DMS53 (cell line): ENCODE data around the gene SUFU.
"Not testable (repeated sequence)": the region's sequence is repeated elsewhere in the genome, so short reads cannot be mapped to it uniquely, and the experiment has no call there.

Source experiments
- DNase-seq: peaks from one replicate; lab custom pipeline; 2025; lab: John Stamatoyannopoulos, UW

Gene SUFU

DNA sequence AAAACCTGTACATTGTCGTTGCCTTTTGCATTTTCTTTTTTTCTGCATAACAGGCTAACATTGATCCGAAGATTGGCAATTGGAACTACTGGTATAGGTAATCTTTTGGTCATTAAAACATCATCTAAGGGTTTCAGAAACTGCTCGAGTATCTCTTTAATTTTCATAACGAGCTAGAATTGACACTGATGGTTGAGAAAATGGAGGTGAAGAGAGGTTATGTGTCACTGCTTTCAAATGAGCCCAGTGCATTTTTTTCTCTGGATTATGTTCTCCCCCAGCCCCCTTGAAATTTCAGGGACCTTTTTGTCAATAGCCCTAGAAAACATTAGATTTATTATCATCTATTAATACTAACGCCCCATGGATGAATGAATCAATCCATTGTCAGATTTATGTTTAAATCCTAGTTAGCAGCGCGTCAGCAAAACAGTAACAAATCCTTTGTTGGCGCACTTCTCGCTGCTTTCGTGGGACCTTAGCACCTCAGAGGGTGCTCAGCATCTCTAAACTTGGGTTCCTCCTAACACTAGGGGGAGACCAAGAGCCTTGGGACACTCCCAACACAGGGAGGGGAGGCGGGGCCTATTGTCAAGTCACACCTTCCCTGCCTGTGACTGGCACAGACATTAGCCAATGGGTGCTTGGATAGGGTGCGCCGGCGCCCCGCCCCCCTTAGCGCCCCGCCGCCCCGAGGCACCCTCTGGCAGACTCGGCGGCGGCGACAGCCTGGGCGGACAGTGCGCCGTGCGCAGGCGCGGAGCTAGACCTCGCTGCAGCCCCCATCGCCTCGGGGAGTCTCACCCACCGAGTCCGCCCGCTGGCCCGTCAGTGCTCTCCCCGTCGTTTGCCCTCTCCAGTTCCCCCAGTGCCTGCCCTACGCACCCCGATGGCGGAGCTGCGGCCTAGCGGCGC is at the start of gene SUFU:
TSS of gene SUFU (plus strand) at position 709 of the 915 bp plus-strand sequence. CDS start at position 890, 181 bp downstream.
- peak; percentile 100 for DNase-seq

DNA sequence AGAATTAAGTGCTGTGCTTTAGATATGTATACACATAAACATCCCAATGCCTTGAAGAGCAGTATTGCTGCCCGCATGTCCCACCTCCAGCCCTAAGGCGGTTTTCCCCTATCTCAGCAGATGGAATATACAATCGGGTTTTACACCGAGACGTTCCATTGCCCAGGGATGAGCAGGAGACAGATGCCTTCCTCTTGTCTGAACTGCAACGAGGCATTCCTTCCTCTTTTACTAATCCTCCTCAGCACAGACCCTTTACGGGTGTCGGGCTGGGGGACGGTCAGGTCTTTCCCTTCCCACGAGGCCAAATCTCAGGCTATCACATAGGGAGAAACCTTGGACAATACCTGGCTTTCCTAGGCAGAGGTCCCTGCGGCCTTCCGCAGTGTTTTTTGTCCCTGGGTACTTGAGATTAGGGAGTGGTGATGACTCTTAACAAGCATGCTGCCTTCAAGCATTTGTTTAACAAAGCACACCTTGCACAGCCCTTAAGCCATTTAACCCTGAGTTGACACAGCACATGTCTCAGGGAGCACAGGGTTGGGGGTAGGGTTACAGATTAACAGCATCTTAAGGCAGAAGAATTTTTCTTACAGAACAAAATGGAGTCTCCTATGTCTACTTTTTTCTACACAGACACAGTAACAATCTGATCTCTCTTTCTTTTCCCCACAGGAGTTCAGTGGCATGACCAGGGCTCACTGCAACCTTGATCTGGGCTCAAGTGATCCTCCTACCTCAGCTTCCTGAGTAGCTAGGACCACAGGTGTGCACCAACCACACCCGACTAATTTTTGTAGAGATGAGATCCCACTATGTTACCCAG is 48.9 kb upstream of the SUFU start:
- not testable (repeated sequence) for DNase-seq

DNA sequence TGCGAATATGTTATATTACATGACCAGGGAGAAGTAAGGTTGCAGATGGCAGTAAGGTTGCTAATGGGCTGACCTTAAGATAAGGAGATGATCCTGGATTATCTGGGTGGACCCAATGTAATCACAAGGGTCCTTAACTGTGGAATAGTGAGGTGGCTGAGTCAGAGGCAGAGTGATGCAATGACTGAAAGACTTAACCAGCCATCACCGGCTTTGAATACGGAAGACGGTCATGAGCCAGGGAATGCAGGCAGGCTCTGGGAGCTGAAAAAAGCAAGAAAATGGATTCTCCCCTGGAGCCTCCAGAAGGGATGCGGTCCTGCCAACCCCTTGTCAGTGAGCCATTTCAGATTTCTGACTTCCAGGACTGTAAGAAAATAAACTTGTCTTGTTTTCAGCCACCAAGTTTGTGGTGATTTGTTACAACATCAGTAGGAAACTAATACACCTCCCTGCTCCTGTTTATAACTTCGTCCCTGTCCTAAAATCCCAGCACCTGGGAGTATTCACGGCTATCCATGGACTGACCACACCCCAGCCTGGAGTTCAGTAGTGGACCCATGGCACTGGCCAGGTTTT is 47.8 kb upstream of the SUFU start:
- peak; percentile 37 for DNase-seq

DNA sequence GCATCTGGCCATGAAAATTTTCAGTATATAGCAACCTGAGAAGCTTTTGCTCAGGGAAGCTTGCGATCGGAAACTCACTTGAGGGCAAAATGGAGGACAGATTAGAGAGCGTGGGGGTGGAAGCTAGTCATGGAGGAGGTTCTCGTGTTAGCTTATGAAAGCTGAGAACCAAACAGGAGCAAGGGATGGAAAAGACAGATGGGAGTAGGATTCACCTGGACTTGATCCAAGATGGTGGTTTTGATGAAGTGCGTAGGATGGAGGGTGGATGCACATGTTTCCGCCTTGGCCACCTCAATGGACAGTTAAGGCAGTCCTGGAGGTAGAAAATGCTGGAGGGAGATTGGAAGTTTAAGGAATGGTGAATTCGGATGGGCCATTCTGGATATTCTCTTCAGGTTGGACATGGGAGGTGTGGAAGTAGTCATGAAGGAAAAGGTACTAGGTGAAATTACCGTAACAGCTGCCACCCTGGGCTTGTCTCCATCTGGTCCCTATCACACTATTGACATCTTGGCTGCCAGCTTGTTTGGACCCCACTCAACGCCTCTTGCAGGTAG is 46.1 kb upstream of the SUFU start:
- DNase-seq = no peak

DNA sequence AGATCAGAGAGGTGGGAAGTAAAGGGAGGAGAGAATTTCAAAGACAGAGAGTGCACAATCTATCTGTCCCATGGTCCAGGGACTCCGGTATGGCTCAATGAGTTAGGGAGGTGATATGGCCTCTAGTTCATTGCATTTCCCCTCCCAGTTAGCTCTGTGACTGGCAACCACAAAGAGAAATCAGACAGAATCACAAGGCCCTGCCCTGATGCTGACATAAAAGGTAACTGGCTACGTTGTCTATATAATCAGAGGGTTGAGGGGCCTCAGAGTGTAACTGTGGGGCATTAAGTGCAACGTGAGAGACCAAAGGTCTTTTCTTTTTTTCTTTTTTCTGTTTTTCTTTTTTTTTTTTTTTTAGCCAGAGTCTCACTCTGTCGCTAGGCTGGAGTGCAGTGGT is 45.1 kb upstream of the SUFU start:
- no peak for DNase-seq

DNA sequence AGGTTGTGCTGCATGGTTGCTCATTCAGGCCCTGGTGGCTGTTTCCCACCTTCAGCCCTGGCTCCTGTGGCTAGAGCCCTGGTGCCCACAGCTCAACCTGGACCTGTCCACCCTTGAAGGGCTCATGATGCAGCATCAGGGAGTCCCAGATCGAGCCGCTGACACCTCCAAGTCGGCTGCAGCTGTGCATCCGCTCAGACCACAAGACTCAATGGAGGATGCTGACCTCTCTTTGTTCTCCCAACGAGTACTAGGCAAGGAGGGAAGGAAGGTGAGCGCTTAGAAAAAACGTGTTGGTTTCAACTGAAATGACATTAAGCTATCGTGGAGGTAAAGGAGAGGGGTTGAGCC is 43.0 kb upstream of the SUFU start:
- peak; percentile 81 for DNase-seq

DNA sequence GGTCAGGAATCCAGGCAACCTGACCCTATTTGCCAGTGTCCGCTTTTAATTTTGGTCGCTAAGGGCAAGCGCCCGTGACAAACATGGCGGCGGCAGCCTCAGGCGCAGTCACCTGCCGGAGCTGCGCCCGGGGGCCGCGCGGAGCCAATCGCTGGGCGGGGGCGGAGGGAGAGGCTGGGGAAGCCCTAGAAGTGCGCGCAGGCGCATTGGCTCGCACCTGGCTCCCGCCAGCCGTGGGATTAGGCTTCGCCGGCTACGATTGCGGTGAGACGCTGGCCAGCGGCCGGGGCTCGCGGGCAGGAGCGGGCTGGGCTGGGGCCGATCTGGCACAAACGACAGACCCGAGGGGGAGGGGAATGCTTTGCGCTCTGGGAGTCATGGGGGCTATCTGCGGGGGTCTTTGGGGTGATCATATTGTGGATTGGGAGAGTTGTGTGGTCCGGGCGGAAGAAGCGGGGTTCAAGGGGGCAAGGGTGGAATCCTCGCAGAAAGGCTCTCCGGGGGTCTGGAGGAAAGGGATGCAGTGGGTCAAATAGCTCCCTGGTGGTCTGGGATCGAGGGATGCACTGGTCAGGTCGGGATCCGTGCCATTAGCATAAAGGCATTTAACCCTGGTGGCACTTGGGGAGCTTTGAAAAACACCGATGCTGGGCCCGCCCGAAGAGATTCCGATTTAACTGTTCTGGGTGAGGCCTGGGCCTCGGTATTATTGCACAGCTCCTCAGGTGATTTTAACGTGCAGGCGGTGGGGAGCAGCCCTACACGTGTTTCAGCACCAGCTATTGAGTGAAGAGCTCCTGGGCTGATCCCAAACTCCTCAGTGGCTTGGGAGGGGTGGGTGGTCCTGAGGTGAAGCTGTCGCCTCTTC is 42.4 kb upstream of the SUFU start:
- DNase-seq = peak; percentile 97

DNA sequence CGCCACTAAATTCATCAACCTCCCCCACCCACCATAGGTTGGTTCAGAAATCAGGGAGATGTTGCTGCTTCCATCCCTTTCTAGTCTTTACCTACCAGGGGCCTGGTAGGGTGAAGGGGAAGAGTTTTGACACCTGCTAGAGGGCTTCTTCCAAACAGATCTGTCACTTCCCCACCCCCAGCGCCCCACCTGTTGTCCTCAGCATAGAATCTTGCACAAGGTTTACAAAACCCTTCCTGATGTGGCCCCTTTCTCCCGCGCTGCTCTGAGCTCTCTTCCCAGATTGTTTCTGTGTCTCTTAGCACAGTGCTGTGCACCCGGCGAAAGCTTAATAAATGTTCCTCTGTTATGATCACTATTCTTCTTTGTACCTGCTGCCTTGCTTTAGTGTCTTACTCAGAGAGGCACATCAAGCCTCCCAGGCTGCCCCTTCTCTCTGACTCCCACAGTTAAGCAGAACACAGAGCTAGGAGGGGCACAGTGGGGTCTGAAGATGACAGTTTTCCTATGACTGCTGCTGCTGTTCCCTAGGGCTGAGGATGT is 41.2 kb upstream of the SUFU start:
- DNase-seq = no peak

DNA sequence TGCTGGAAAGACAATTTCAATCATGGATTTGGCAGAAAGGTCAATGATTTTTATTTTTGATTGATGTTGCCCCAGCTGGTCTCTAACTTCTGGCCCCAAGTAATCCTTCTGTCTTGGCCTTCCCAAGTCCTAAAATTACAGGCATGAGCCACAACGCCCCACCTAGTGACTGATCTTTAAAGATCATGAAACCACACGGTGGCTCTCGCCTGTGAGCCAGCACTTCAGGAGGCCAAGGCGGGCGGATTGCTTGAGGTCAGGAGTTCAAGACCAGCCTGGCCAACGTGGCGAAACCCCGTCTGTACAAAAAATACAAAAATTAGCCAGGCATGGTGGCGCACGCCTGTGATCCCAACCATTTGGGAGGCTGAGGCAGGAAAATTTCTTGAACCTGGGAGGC is 39.8 kb upstream of the SUFU start:
- no peak for DNase-seq

DNA sequence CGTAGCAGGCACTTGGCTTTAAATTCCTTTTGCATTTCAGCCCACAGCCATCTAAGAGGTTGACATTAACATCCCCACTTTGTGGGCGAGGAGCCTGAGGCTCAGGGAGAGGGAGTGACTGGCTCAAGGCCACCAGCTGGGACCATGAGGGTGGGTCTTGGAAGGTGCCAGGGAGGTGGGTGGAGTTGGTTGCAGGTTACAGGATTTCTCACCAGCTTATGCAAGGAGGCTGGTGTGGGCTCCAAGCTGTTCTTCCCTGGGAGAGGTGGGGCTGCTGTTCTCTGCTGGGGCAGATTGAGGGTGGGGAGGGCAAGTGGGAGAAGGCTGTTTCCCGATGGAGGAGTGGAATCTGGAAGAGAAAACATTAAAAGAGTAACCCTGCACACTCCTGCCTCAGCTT is 38.3 kb upstream of the SUFU start:
- DNase-seq = no peak

DNA sequence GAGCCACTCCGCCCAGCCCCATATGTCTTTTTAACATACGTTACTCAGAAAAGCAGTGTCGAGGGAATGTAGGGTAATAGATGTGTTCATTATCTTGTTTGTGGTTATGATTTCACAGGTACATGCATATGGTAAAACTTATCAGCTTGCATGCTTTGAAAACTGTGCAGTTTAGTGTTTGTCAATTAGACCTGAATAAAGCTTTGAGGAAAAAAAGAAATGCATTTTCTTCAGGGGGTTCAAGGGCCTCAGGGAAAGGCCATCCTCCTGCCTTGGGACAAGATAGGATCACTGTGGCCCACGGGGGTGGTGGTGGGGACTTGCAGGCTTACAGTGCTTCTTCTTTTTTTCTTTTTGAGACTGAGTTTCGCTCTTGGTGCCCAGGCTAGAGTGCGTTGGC is 36.5 kb upstream of the SUFU start:
- DNase-seq = no peak

DNA sequence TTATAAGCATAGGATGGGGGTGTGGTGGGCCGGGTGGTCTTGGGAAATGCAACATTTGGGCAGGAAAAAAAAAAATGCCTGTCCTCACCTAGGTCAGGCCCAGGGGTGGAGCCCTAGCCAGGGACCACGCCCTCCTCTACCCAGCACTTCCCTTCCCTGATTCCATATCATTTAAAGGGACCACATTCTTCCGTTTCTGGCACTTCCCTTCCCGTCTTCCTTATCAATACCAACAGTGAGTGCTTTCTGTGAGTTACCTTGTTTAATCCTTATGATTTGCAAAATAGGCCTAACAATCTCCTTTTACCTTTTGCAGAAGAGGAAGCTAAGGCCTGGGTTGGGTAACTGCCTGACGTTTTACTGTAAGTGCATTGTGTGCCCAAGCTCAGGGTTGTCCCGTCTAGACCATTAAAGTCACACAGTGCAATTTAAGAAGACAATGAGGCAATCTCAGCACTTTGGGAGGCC is 35.8 kb upstream of the SUFU start:
- DNase-seq = no peak

DNA sequence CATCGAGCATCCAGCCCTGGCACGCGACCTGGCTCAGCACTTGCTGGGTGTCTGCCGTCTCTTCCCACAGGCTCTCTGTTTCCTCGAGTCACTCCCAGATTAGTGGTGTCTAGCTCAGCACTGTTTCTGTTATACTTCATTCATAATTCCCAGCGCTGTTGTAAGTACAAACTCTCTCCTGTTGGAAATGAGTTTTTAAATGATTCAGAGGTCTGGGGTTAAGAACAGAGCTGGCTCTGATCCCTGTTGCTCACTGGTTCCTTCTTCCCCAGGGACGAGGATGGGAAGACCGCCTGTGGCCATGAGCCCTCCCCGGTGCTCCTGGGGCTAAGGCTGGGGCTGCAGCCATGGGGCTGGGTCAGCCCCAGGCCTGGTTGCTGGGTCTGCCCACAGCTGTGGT is 35.1 kb upstream of the SUFU start:
- no peak for DNase-seq

DNA sequence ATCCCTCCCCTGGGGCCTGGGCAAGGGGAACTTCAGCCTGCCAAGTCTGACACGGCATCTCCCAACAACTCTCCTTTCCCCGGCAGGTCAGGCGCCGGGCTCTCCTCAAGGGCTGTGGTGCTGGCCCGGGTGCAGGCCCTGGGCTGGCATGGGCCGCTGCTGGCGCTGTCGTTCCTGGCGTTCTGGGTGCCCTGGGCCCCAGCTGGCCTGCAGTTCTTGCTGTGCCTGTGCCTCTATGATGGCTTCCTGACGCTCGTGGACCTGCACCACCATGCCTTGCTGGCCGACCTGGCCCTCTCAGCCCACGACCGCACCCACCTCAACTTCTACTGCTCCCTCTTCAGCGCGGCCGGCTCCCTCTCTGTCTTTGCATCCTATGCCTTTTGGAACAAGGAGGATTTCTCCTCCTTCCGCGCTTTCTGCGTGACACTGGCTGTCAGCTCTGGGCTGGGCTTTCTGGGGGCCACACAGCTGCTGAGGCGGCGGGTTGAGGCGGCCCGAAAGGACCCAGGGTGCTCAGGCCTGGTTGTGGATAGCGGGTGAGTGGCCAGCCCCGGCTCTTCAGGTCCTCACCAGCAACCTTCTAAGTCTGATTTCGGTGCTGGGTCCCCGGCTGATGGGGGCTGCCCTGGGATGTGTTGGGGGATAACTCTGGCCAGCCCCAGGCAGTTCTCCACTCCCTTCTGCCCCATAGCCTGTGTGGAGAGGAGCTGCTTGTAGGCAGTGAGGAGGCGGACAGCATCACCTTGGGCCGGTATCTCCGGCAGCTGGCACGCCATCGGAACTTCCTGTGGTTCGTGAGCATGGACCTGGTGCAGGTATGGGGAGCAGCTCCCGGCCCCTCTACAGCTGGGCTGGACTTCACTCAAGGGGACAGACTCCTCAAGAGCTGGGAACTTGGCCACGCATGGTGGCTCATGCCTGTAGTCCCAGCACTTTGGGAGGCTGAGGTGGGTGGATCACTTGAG is 32.9 kb upstream of the SUFU start:
- no peak for DNase-seq

DNA sequence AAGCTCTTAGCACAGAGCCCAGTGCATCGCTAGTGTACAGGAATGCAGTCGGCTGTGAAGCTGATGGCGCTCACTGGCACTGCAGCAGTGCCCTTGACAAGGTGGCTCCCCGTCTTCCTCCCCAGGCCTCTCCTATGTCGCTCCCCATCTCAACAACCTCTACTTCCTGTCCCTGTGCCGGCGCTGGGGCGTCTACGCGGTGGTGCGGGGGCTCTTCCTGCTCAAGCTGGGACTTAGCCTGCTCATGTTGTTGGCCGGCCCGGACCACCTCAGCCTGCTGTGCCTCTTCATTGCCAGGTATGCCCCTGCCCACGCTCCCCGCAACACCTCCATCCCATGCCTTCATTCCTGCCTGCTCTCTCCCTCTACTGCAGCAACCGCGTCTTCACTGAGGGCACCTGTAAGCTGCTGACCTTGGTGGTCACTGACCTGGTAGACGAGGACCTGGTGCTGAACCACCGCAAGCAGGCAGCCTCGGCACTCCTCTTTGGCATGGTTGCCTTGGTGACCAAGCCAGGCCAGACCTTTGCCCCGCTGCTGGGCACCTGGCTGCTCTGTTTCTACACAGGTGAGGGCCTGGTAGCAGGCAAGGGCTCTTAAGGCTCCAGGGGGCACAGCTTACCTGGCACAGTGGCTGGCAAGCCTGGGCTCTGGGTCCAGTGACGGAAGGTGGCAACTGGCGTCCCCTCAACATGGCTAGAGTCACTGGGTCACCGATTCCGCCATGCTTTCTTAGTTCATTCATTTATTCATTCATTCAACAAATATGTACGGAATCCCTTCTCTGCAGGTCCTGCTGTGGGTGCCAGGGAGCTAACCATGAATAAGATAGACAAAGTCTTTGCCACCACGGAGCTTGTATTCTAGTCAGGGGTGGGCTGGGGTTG is 30.1 kb upstream of the SUFU start:
- DNase-seq = no peak

DNA sequence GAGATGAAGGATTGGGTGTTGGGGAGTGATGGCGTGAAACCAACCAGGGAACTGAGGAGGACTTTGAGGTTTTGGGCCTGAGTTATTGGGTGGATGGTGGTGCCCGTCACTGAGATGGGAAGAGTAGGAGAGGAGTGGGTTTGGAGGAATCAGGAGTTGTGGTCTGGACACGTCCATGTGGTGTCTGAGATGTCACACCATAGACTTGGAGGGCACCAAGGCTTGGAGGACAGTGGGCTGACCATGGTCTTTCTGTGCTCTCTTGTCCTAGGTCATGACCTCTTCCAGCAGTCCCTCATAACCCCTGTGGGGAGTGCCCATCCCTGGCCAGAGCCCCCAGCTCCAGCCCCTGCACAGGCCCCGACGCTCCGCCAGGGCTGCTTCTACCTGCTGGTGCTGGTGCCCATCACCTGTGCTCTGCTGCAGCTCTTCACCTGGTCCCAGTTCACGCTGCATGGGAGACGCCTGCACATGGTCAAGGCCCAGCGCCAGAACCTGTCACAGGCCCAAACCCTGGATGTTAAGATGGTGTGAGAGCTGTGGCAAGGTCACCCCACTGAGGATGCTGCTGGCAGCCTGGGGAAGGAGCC is 28.2 kb upstream of the SUFU start:
- DNase-seq = no peak

DNA sequence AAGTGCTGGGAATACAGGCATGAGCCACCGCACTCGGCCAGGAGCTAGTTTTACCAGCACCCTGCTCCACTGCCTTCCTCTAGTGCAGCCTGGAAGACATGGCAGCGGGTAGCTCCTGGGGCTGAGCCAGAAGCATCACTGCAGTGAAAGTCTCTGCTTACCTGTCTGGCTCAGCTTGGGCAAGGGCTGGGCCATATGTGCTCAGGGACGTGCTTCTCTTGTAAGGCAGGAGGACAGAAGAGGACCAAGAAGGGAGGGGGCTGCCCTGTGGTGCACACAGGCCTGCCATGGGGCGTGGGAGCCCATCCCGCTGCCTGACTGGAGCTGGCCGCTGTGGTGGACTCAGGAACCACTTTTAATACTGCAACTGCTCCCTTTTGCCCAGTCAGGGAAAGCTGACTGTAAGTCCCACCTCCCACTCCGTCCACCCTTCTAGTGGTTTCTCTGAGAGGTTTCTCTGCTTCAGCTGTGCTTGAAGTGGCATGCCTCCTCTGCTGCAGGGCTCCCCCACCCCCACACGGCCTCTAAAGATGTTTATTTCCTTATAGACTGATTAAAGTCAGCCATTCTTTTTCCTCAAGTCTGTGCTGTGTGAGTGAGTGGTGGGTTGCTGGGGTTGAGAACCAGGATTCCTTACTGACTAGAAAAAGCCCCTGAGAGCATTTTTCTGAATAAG is 27.2 kb upstream of the SUFU start:
- peak; percentile 63 for DNase-seq

DNA sequence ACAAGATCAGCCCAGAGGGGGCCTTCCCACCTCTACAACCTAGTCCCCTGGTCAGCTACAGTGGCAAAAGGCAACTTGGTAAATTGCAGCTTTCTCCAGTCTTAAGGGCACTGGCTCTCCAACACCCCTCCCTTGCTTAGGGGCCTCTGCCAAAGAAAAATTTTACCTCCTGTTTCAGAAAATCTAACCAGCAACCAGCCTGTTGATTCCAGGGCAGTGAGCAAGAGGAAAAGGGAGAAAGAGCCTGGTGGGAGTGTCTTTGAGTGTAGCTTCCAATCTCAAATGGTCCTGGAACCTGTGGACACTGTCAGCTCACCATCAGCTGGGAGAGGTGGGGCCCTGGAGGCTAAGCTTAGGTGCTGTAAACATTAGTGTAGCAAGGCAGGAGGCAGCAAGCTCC is 24.1 kb upstream of the SUFU start:
- DNase-seq = peak; percentile 60
